OCI-LY1 (cell line): ENCODE measurements around the gene TSHZ3.

Source experiments
- H2AFZ ChIP-seq: fragments of 200-600 bp; sonication (generic), shearing (Covaris generic); 2 replicates; pipeline ENCODE4 v1.6.0; 2014; ENCODE audit warnings: antibody characterized with exemption, mild to moderate bottlenecking, low read length
- H3F3A ChIP-seq: fragments of 200-600 bp; sonication (generic), shearing (Covaris generic); 2 replicates; pipeline ENCODE4 v1.6.0; 2014; ENCODE audit warnings: mild to moderate bottlenecking, antibody characterized with exemption, low read length, moderate library complexity; ENCODE audit not compliant: insufficient read depth
- H3K27ac ChIP-seq: fragments of 200-600 bp; sonication (generic); 2 replicates; pipeline ENCODE4 v1.5.1; 2014; ENCODE audit warnings: low read length, mixed run types, mild to moderate bottlenecking, low read depth; ENCODE audit not compliant: poor library complexity, severe bottlenecking
- H3K27me3 ChIP-seq: fragments of 200-600 bp; sonication (generic); 2 replicates; pipeline ENCODE4 v1.6.0; 2014; ENCODE audit warnings: antibody characterized with exemption, mild to moderate bottlenecking, low read length, moderate library complexity; ENCODE audit not compliant: insufficient read depth
- H3K36me3 ChIP-seq: fragments of 200-600 bp; sonication (generic); 2 replicates; pipeline ENCODE4 v1.6.1; 2014; ENCODE audit warnings: mild to moderate bottlenecking, antibody characterized with exemption, low read length, moderate library complexity, mixed read lengths; ENCODE audit not compliant: insufficient read depth
- H3K4me1 ChIP-seq: fragments of 200-600 bp; sonication (generic); 2 replicates; pipeline ENCODE4 v1.5.1; 2014; ENCODE audit warnings: mild to moderate bottlenecking, low read length, moderate library complexity; ENCODE audit not compliant: insufficient read depth, severe bottlenecking
- H3K4me2 ChIP-seq: fragments of 200-600 bp; sonication (generic), shearing (Covaris generic); 2 replicates; pipeline ENCODE4 v1.6.1; 2014; ENCODE audit warnings: low read length
- H3K4me3 ChIP-seq: fragments of 200-600 bp; sonication (generic); 2 replicates; pipeline ENCODE4 v1.5.1; 2014; ENCODE audit warnings: low read length, low read depth, mild to moderate bottlenecking, mixed read lengths; ENCODE audit not compliant: poor library complexity, severe bottlenecking
- H3K79me2 ChIP-seq: fragments of 200-600 bp; shearing (Covaris generic); 2 replicates; pipeline ENCODE4 v1.6.1; 2016; ENCODE audit warnings: mixed run types, low read length, mixed read lengths; ENCODE audit not compliant: insufficient read depth
- H3K9ac ChIP-seq: fragments of 200-600 bp; sonication (generic), shearing (Covaris generic); 2 replicates; pipeline ENCODE4 v1.6.1; 2014; ENCODE audit warnings: mild to moderate bottlenecking, low read length, mixed read lengths
- H3K9me2 ChIP-seq: fragments of 200-600 bp; sonication (generic), shearing (Covaris generic); 2 replicates; pipeline ENCODE4 v1.6.1; 2014; ENCODE audit warnings: low read depth, mild to moderate bottlenecking, low read length, mixed read lengths
- H3K9me3 ChIP-seq: fragments of 200-600 bp; shearing (Covaris generic); 2 replicates; pipeline ENCODE4 v1.6.1; 2014; ENCODE audit warnings: low read length, mixed read lengths
- H4K20me1 ChIP-seq: fragments of 200-600 bp; sonication (generic), shearing (Covaris generic); 2 replicates; pipeline ENCODE4 v1.6.0; 2016; ENCODE audit warnings: mild to moderate bottlenecking, low read length; ENCODE audit not compliant: insufficient read depth
- CTCF ChIP-seq: fragments of 200-600 bp; sonication (generic), shearing (Covaris generic); IDR thresholded peaks from 2 replicates; pipeline ENCODE4 v1.5.1; 2017; ENCODE audit warnings: mild to moderate bottlenecking, antibody characterized with exemption, low read length, moderate library complexity, mixed read lengths
- EZH2 ChIP-seq: fragments of 200-600 bp; sonication (generic), shearing (Covaris generic); IDR thresholded peaks from 2 replicates; pipeline ENCODE4 v1.8.0; 2017; ENCODE audit warnings: borderline replicate concordance, mixed run types, mild to moderate bottlenecking, antibody characterized with exemption, low read length, moderate library complexity, mixed read lengths

The TSHZ3 gene

DNA sequence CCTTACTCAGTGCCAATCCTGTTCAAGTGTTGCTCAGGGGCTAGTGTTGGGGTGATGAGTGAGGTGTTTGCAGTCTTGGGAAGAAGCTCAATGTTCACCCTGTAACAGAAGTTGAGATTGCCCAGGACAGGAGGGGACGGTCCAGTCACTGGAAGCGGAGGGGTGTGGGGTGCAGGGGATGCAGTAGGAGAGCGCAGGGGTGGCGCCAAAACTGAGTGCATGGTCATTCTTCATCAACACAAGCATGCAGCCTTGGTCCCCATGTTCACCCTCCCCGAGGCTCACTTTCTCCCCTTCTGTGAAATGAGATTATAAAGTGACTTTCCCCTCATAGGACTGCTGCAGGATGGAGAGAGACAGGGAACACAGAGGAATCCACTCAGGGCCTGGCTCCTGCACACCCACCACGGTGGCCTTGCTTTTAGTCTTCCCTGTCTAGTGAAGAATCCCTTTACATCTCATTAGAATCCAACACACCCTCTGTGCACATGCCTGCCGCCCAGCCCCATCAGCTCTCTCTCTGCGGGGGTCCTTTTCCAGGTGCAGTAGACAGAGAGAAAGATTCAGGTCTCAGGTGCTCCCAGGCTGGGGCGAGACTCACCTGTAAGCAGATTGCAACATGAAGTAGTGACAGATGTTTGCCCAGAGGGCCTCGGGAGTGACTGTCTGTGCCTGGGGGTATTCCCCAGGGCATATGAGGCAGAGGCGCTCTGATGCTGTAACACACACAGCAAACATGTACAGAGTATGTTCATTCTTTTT, 93.2 kb downstream of the TSHZ3 start:
- no peak overlapping the region for H3K4me2 ChIP-seq
- no peaks in the 10 kb centered on the region for H3K9me2 ChIP-seq
- H3K4me3 ChIP-seq = no peak overlapping the region
- H3K27me3 ChIP-seq = no peaks in the 10 kb centered on the region
- TF ChIP-seq EZH2 (no peak), CTCF (no peak)
- H3K36me3 ChIP-seq = no peaks in the 10 kb centered on the region
- no peak overlapping the region for H3K27ac ChIP-seq
- H4K20me1 ChIP-seq = no peaks in the 10 kb centered on the region
- H3K9me3 ChIP-seq = no peaks in the 10 kb centered on the region
- H2AFZ ChIP-seq = no peak overlapping the region
- H3K79me2 ChIP-seq = no peaks in the 10 kb centered on the region
- H3K9ac ChIP-seq = no peak overlapping the region
- no peaks in the 10 kb centered on the region for H3F3A ChIP-seq
- no peaks in the 10 kb centered on the region for H3K4me1 ChIP-seq

GRCh38 chr19:31255174-31255799, 93.9 kb downstream of the TSHZ3 start:
- Histone ChIP-seq H3K27ac (no peak overlapping the region), H3K9ac (no peak overlapping the region), H3K9me3 (no peaks in the 10 kb centered on the region), H3K4me2 (no peak overlapping the region), H3K36me3 (no peaks in the 10 kb centered on the region), H3K79me2 (no peaks in the 10 kb centered on the region), H3K4me3 (no peak overlapping the region), H3K9me2 (no peaks in the 10 kb centered on the region), H3K27me3 (no peaks in the 10 kb centered on the region), H4K20me1 (no peaks in the 10 kb centered on the region), H3F3A (no peaks in the 10 kb centered on the region), H2AFZ (no peak overlapping the region), H3K4me1 (no peaks in the 10 kb centered on the region)
- TF ChIP-seq EZH2 (no peak), CTCF (no peak)

DNA sequence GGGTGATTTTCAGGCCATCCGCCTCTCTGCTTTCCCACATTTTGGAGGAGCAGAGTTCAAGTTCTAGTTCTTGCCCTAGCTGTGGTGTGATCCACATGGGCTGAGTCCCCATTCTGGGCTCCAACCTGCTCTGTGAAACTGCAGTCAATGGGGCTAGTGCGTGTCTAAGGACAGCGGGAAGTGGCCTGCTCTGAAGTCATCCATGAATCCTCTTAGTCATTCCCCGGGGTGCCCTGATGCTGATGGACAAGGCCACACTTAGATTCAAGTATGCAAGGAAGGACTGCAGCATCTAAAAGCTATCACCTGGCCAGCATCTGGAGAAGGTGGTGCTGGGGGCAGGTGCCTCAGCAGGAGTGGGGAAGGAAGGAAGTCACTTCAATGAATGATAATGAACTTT, 94.6 kb downstream of the TSHZ3 start:
- H3K27ac ChIP-seq = no peak overlapping the region
- no peak overlapping the region for H3K4me2 ChIP-seq
- no peaks in the 10 kb centered on the region for H3F3A ChIP-seq
- H3K79me2 ChIP-seq = no peaks in the 10 kb centered on the region
- H3K9ac ChIP-seq = no peak overlapping the region
- H4K20me1 ChIP-seq = no peaks in the 10 kb centered on the region
- H3K36me3 ChIP-seq = no peaks in the 10 kb centered on the region
- H3K27me3 ChIP-seq = no peaks in the 10 kb centered on the region
- H2AFZ ChIP-seq = no peak overlapping the region
- TF ChIP-seq EZH2 (no peak), CTCF (no peak)
- no peak overlapping the region for H3K4me3 ChIP-seq
- H3K4me1 ChIP-seq = no peaks in the 10 kb centered on the region
- H3K9me3 ChIP-seq = no peaks in the 10 kb centered on the region
- H3K9me2 ChIP-seq = no peaks in the 10 kb centered on the region
